DND-41 (cell line): ENCODE results near the gene ABCG5.

Experiments
- ATAC-seq: fragments of 200-7000 bp; cut with Tn5 transposase; 3 replicates; pipeline ENCODE4 v1.9.1; 2021; ENCODE audit warnings: low read depth; ENCODE audit not compliant: insufficient read depth
- DNase-seq: peaks from one replicate; pipeline ENCODE4 v3.0.0-alpha.2; 2020
- H2AFZ ChIP-seq: 2 replicates; pipeline ENCODE4 v1.6.0; 2012; ENCODE audit warnings: low read depth, low read length
- H3K27ac ChIP-seq: 2 replicates; pipeline ENCODE4 v1.5.1; 2012; ENCODE audit warnings: low read length, inconsistent platforms
- H3K27me3 ChIP-seq: fragments of 200-600 bp; sonication (generic); 2 replicates; pipeline ENCODE4 v1.6.0; 2012; ENCODE audit warnings: low read length, mild to moderate bottlenecking, inconsistent platforms; ENCODE audit not compliant: insufficient read depth, poor library complexity
- H3K36me3 ChIP-seq: 2 replicates; pipeline ENCODE4 v1.5.1; 2012; ENCODE audit warnings: low read length, inconsistent platforms; ENCODE audit not compliant: insufficient read depth
- H3K4me1 ChIP-seq: 2 replicates; pipeline ENCODE4 v1.5.1; 2012; ENCODE audit warnings: mild to moderate bottlenecking, low read length; ENCODE audit not compliant: insufficient read depth
- H3K4me2 ChIP-seq: 2 replicates; pipeline ENCODE4 v1.6.0; 2012; ENCODE audit warnings: mild to moderate bottlenecking, moderate library complexity, low read length, inconsistent platforms; ENCODE audit not compliant: insufficient read depth
- H3K4me3 ChIP-seq, 2 experiments: fragments of 200-600 bp in 1 of 2; shearing (Covaris generic) in 1 of 2; 2 replicates each; pipeline ENCODE4 v1.5.1; 2012 to 2016; ENCODE audit warnings: inconsistent platforms in 2 of 2, low read length in 2 of 2, mild to moderate bottlenecking in 2 of 2, low read depth in 1 of 2, moderate library complexity in 1 of 2
- H3K79me2 ChIP-seq: 2 replicates; pipeline ENCODE4 v1.6.0; 2012; ENCODE audit warnings: low read length, inconsistent platforms; ENCODE audit not compliant: insufficient read depth
- H3K9ac ChIP-seq: 2 replicates; pipeline ENCODE4 v1.6.0; 2012; ENCODE audit warnings: low read depth, mild to moderate bottlenecking, inconsistent platforms, low read length, moderate library complexity
- H3K9me3 ChIP-seq: 2 replicates; pipeline ENCODE4 v1.5.1; 2012; ENCODE audit warnings: low read length, moderate library complexity, mild to moderate bottlenecking, inconsistent platforms; ENCODE audit not compliant: insufficient read depth, severe bottlenecking
- H4K20me1 ChIP-seq: 2 replicates; pipeline ENCODE4 v1.6.0; 2012; ENCODE audit warnings: low read length; ENCODE audit not compliant: insufficient read depth
- EZH2 ChIP-seq: IDR thresholded peaks from 3 replicates; pipeline ENCODE4 v1.6.1; 2012; ENCODE audit warnings: borderline replicate concordance, low read depth, mild to moderate bottlenecking, moderate library complexity, low read length, inconsistent platforms; ENCODE audit not compliant: severe bottlenecking
- TF ChIP-seq, protein P1 (sequence below): IDR thresholded peaks from 2 replicates; pipeline ENCODE4 v1.5.1; 2012; ENCODE audit warnings: borderline replicate concordance, low read length, moderate library complexity, mild to moderate bottlenecking; ENCODE audit not compliant: poor library complexity, severe bottlenecking; ENCODE audit errors: extremely low read depth

Gene ABCG5

DNA sequence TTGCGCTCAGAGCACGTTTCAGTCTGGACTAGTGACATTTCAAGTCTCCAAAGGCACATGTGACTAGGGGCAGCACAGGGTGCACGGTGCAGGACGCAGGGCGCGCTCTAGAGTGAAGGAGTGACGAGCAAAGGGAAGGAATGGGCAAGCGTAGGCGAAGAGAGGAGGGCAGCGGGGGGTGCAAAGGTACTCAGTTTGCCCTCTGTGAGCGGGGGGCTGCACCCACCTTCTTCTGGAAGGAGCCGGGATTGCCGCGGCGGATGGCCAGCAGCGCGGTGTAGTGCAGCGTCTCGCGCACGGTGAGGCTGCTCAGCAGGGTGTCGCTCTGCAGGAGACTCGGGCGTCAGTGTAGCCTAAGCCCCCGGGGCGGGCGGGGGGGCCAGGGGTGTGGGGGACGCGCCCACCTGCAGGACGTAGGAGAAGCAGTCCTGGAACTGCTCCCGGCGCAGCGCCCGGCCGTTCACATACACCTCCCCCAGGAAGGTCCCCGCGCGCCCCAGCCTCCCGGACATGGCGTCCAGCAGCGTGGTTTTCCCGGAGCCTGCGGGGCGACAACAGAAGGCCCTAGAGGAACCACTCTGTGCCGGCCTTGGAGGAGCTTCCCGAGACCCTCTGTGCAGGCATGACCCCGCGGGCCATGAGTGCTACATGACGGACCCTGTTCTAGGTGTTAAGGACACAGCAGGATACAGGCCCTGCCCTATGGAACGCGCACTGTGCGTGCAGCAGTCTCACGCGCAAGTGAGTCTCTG, 6.9 kb downstream of the ABCG5 start:
- no peak overlapping the region for H3K9ac ChIP-seq
- ATAC-seq (no peak), DNase-seq (no peak)
- H3K79me2 ChIP-seq, result no peaks in the 10 kb centered on the region
- H3K36me3 ChIP-seq, result no peaks in the 10 kb centered on the region
- no peak overlapping the region for H3K4me2 ChIP-seq
- peaks cover 4% of the 10 kb centered on the region for H3K27me3 ChIP-seq
- no peaks in the 10 kb centered on the region for H4K20me1 ChIP-seq
- H3K9me3 ChIP-seq, result no peaks in the 10 kb centered on the region
- no peaks in the 10 kb centered on the region for H3K4me1 ChIP-seq
- TF ChIP-seq, protein P1, sequence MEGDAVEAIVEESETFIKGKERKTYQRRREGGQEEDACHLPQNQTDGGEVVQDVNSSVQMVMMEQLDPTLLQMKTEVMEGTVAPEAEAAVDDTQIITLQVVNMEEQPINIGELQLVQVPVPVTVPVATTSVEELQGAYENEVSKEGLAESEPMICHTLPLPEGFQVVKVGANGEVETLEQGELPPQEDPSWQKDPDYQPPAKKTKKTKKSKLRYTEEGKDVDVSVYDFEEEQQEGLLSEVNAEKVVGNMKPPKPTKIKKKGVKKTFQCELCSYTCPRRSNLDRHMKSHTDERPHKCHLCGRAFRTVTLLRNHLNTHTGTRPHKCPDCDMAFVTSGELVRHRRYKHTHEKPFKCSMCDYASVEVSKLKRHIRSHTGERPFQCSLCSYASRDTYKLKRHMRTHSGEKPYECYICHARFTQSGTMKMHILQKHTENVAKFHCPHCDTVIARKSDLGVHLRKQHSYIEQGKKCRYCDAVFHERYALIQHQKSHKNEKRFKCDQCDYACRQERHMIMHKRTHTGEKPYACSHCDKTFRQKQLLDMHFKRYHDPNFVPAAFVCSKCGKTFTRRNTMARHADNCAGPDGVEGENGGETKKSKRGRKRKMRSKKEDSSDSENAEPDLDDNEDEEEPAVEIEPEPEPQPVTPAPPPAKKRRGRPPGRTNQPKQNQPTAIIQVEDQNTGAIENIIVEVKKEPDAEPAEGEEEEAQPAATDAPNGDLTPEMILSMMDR, result no peak
- no peak for TF ChIP-seq EZH2
- no peak overlapping the region for H3K4me3 ChIP-seq
- H3K27ac ChIP-seq, result no peak overlapping the region
- H2AFZ ChIP-seq, result no peak overlapping the region

DNA sequence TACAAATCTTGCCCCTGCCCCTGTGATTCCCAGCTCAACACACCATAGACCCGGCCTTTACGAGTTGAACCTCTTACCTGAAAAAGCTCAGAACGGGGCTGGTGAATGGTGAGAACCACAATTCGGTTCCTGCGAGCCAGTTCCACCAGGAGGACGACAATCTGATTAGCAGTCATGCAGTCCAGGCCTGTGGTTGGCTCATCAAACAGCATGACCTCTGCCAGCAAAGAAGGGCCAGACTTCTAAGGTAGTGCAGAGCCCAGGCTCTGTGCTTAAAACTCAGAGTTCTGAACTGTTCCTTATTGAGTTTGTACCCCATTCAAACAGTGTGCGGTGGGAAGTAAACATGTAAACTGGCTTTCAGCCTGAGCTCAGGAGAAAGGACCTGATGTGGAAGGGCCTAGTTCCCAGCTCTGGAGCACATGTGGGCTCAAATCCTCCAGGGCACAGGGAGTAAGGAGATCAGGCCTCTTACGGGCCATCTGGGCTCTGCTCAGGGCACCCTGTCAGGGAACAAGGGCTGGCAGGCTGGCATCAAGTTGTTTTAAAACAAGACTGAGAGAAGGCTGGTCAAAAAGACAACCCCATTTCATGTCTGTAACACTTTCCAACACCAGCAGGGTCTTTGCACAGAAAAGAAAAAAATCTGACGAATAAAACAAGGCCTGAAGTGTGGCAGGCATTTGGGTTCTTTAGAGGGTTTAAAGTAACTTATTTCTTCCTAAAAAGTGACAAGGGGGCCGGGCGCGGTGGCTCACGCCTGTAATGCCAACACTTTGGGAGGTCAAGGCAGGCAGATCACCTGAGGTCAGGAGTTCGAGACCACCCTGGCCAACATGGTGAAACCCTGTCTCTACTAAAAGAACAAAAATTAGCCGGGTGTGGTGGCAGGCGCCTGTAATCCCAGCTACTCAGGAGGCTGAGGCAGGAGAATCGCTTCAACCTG, 12.1 kb downstream of the ABCG5 start:
- no peak for DNase-seq

DNA sequence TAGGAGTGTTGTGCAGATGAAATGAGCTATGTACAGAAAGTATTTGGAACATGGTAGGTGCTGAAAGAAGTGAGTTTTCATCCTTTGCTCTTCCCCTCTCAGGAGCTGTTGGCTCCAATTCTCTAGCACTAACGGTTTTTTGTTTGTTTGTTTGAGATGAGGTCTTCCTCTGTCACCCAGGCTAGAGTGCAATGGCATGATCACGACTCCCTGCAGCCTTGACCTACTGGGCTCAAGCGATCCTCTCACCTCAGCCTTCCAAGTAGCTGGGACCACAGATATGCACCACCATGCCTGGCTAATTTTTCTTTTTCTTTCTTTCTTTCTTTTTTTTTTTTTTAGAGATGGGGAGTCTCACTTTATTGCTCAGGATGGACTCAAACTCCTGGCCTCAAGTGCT, 12.8 kb downstream of the ABCG5 start:
- Histone ChIP-seq H3K36me3 (no peaks in the 10 kb centered on the region), H3K9me3 (no peaks in the 10 kb centered on the region), H3K4me1 (no peaks in the 10 kb centered on the region), H3K4me2 (no peak overlapping the region), H3K79me2 (no peaks in the 10 kb centered on the region), H3K27ac (no peak overlapping the region), H3K9ac (no peak overlapping the region), H4K20me1 (no peaks in the 10 kb centered on the region; the same call in 1 of the 2 replicates), H2AFZ (no peak overlapping the region), H3K27me3 (peaks cover 7% of the 10 kb centered on the region), H3K4me3 (no peak overlapping the region)
- TF ChIP-seq, protein P1, result no peak
- no peak for TF ChIP-seq EZH2
- ATAC-seq, result no peak
- DNase-seq, result no peak

More for the DNA sequence above, 12.1 kb downstream of the ABCG5 start:
- Histone ChIP-seq H3K36me3 (no peaks in the 10 kb centered on the region), H3K9ac (no peak overlapping the region), H4K20me1 (no peaks in the 10 kb centered on the region; the same call in 1 of the 2 replicates), H3K27ac (no peak overlapping the region), H3K27me3 (peaks cover 7% of the 10 kb centered on the region), H3K9me3 (no peaks in the 10 kb centered on the region), H2AFZ (no peak overlapping the region), H3K4me3 (no peak overlapping the region), H3K79me2 (no peaks in the 10 kb centered on the region), H3K4me2 (no peak overlapping the region), H3K4me1 (no peaks in the 10 kb centered on the region)
- ATAC-seq, result no peak
- TF ChIP-seq, protein P1, result no peak
